Breast epithelium (tissue), 4 donors: ENCODE results near the gene TLCD3A. TPM values are rescaled to one million over a fixed set of nuclear protein-coding genes. Genes with fewer than 3 reads are reported as not detected.

Experiments used
- DNase-seq, 2 donors: peaks; one replicate each; pipeline ENCODE4 v3.0.0-alpha.2; 2019; ENCODE audit warnings: low spot score in 2 of 2
- H3K27ac ChIP-seq, 2 donors: fragments of 200-600 bp; sonication (generic) in 1 of 2; one replicate each; pipeline ENCODE4 v1.5.1; 2016 to 2019; ENCODE audit warnings: mild to moderate bottlenecking in 1 of 2
- H3K27me3 ChIP-seq, 2 donors: fragments of 200-600 bp; sonication (generic) in 1 of 2; one replicate each; pipeline versions ENCODE4 v1.5.1 to v1.6.0; 2017 to 2019; ENCODE audit warnings: control low read depth in 1 of 2, mild to moderate bottlenecking in 1 of 2
- H3K36me3 ChIP-seq: fragments of 200-600 bp; one replicate; pipeline ENCODE4 v1.5.1; 2019
- H3K4me1 ChIP-seq, 2 donors: fragments of 200-600 bp; sonication (generic); one replicate each; pipeline ENCODE4 v1.5.1; 2016 to 2019; ENCODE audit warnings: control low read depth in 1 of 2
- H3K4me3 ChIP-seq, 3 donors: fragments of 200-600 bp; sonication (generic); 1 replicate in 2 of 3; 2 replicates in 1 of 3; pipeline ENCODE4 v1.5.1; 2016 to 2019; ENCODE audit warnings: mild to moderate bottlenecking in 3 of 3, moderate library complexity in 2 of 3
- H3K9me3 ChIP-seq, 2 donors: fragments of 200-600 bp; sonication (generic) in 1 of 2; one replicate each; pipeline ENCODE4 v1.5.1; 2016 to 2019; ENCODE audit warnings: control low read depth in 1 of 2
- POLR2A ChIP-seq: fragments of 450-650 bp; IDR thresholded peaks from one replicate; pipeline ENCODE4 v1.6.1; 2016; ENCODE audit warnings: antibody characterized with exemption, mild to moderate bottlenecking, moderate library complexity
- POLR2AphosphoS5 ChIP-seq, 3 donors: sonication (generic); formaldehyde crosslinking; IDR thresholded peaks; one replicate each; pipeline ENCODE4 v1.6.1; 2017; ENCODE audit warnings: antibody characterized with exemption in 3 of 3
- intact Hi-C: fragments of 100-400 bp; cut with DNase I; formaldehyde crosslinking; loops from one replicate; pipeline ENCODE4 v1.15.1; 2023; ENCODE audit warnings: low total_unique reads
- total RNA-seq, 3 donors: library from RNA; depleted of rRNA; stranded (reverse); fragments of >200 nt; gene quantifications; one replicate each; pipeline ENCODE4 v1.1.0, GENCODE V29; 2016
- TF ChIP-seq, protein P1 (sequence below), 3 donors: fragments of 450-650 bp; IDR thresholded peaks; one replicate each; pipeline ENCODE4 v1.5.1; 2016 to 2017; ENCODE audit warnings: antibody characterized with exemption in 3 of 3, mild to moderate bottlenecking in 3 of 3, moderate library complexity in 3 of 3

The TLCD3A gene
- 1 to 10 TPM; 5.0 to 5.9 (median 5.6) TPM for total RNA-seq

GRCh38 chr17:732067-732901, at the start of gene TLCD3A:
TLCD3A (plus strand) TSS chr17:732596; CDS start chr17:732648, 52 bp downstream.
- no peaks in the 10 kb centered on the region for H3K36me3 ChIP-seq
- TF ChIP-seq POLR2A: no peak
- TF ChIP-seq, protein P1, sequence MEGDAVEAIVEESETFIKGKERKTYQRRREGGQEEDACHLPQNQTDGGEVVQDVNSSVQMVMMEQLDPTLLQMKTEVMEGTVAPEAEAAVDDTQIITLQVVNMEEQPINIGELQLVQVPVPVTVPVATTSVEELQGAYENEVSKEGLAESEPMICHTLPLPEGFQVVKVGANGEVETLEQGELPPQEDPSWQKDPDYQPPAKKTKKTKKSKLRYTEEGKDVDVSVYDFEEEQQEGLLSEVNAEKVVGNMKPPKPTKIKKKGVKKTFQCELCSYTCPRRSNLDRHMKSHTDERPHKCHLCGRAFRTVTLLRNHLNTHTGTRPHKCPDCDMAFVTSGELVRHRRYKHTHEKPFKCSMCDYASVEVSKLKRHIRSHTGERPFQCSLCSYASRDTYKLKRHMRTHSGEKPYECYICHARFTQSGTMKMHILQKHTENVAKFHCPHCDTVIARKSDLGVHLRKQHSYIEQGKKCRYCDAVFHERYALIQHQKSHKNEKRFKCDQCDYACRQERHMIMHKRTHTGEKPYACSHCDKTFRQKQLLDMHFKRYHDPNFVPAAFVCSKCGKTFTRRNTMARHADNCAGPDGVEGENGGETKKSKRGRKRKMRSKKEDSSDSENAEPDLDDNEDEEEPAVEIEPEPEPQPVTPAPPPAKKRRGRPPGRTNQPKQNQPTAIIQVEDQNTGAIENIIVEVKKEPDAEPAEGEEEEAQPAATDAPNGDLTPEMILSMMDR (IDR thresholded peaks at IDR 0.05): no peak
- TF ChIP-seq POLR2AphosphoS5 (IDR thresholded peaks at IDR 0.05): no peak
- no peak for DNase-seq
- H3K4me1 ChIP-seq: peaks cover 0 to 10% of the 10 kb centered on the region in 2 donors
- H3K27ac ChIP-seq: peak within 1 kb of the TSS; percentile 67 to 85
- H3K27me3 ChIP-seq: no peaks in the 10 kb centered on the region
- H3K9me3 ChIP-seq: no peaks in the 10 kb centered on the region
- intact Hi-C loops: no loop called here
- H3K4me3 ChIP-seq: peak within 1 kb of the TSS; percentile 74 to 86 (median 75)

DNA sequence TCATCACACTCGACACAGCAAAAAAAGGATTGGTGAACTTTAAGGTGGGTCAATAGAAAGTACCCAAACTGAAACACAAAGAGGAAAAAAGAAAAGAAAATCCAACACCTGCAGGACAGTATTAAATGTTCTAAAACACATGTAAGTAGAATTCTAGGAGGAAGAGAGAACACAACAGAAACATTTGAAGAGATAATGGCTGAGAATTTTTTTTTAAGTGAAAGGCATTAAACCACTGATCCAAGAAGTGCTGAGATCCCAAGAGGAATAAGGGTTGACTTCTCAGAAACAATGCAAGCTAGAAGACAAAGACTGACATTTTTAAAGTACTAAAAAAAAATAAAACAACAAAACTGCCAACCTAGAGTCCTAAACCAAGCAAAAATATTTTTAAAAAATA, 49.4 kb upstream of the TLCD3A start:
- Histone ChIP-seq H3K27ac (no peak overlapping the region), H3K27me3 (no peaks in the 10 kb centered on the region), H3K36me3 (no peaks in the 10 kb centered on the region), H3K4me3 (no peak overlapping the region), H3K4me1 (no peaks in the 10 kb centered on the region), H3K9me3 (no peaks in the 10 kb centered on the region)
- DNase-seq: no peak
- TF ChIP-seq, protein P1 (IDR thresholded peaks at IDR 0.05): no peak
- TF ChIP-seq POLR2A (no peak), POLR2AphosphoS5 (IDR thresholded peaks at IDR 0.05) (no peak)
- intact Hi-C loops: no loop called here

DNA sequence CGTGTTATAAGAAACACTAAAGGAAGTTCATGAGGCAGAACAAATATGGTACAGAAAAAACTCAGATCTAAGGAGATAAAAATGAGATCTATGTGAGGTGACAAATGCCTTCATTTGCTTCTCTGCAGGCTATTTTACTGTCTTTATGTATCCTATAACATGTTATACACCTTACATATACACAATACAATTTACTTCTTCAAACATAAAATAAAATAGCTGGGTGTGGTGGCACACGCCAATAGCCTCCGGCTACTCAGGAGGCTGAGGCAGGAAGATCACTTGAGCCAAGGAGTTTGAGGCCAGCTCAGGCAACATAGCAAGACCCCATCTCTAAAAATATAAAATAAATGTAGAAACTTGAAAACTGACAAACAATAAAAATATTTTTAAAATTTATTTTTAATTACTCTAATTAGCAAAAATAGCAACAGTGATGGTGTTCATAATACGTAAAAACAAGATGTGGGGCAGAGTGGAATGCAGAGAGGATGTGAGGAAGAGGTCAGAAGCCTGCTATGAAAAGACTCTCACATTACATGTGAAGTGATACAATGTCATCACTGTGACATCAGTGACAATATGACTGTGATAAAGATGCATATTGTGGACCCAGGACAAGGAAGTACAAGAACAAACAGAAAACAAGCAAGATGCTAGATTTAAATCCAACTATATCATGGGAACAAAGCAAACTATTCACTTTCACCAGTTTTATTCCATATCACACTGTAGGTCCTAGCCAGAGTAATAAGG, 48.7 kb upstream of the TLCD3A start:
- Histone ChIP-seq H3K27ac (no peak overlapping the region), H3K4me1 (no peaks in the 10 kb centered on the region), H3K27me3 (no peaks in the 10 kb centered on the region), H3K36me3 (no peaks in the 10 kb centered on the region), H3K4me3 (no peak overlapping the region), H3K9me3 (no peaks in the 10 kb centered on the region)
- DNase-seq: no peak
- TF ChIP-seq POLR2A: no peak
- no peak for TF ChIP-seq POLR2AphosphoS5 (IDR thresholded peaks at IDR 0.05)
- TF ChIP-seq, protein P1 (IDR thresholded peaks at IDR 0.05): no peak
- intact Hi-C loops: no loop called here

DNA sequence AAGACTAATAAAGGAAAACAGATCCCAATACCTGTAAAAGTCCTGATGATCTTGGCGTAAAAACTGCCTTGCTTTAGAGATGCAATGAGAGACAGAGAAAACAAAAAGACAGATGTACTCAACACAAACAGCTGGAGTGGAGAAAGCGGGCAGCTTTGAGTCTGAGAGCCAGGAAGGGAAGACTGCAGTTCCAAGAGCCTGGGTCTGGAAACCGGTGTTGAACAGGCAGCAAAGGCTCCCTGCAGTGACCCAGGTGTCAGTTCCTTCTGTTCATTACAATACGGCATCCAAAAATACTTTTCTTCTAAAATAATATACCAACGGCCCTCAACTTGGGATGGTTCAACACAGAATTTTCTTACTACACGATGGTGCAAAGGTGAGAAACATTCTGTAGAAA, 47.4 kb upstream of the TLCD3A start:
- Histone ChIP-seq H3K9me3 (no peaks in the 10 kb centered on the region), H3K4me1 (no peaks in the 10 kb centered on the region), H3K27me3 (no peaks in the 10 kb centered on the region), H3K36me3 (no peaks in the 10 kb centered on the region), H3K27ac (no peak overlapping the region), H3K4me3 (no peak overlapping the region)
- DNase-seq: no peak
- TF ChIP-seq POLR2AphosphoS5 (IDR thresholded peaks at IDR 0.05) (no peak), POLR2A (no peak)
- TF ChIP-seq, protein P1 (IDR thresholded peaks at IDR 0.05): no peak
- intact Hi-C loops: no loop called here
